HG02938 (cell line): ENCODE data around the gene SPATA1.
"Not testable (repeated sequence)": the region's sequence is repeated elsewhere in the genome, so short reads cannot be mapped to it uniquely, and the experiment has no call there.

Experiments
- ATAC-seq: cut with Tn5 transposase; IDR thresholded peaks from one replicate; pipeline ENCODE4 v1.9.1; 2021; ENCODE audit warnings: mild to moderate bottlenecking, moderate library complexity; ENCODE audit not compliant: unreplicated experiment

Gene SPATA1

DNA sequence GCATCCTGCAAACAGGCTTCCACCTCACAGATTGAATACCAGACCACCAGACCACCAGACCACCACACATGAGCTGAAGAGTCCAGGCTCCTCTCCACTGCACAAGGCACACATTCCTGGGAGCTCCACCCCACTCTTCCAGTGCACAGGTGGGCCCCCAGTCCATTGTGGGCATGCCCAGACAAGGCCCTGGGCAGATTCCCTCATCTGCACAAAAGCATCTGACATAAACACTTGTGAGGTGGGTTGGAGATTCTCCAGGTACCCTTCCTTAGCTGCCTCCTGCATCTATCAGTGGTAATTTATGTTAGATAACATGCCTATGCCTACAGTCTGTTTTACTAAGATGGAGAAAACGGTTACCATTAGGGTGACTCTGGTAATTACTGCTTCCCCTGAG lies 79.6 kb downstream of the SPATA1 start:
- ATAC-seq = no peak

DNA sequence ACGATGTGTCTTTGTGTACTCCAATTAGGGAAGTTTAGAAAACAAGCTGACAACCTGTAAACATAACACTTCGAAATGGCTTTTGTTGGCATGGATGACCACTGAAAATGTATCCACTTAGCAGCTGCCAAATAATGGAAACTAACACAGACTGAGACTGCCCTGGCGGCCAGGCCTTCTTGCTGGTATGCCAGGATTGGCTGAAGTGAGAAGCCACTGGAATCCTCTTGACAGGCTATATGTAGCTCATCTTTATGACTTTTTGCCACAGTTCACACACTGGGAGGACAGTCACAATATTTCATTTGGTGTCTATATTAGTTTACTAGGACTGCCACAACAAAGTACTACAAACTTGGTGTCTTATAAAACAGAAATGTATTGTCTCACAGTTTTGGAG lies 80.9 kb downstream of the SPATA1 start:
- no peak for ATAC-seq

DNA sequence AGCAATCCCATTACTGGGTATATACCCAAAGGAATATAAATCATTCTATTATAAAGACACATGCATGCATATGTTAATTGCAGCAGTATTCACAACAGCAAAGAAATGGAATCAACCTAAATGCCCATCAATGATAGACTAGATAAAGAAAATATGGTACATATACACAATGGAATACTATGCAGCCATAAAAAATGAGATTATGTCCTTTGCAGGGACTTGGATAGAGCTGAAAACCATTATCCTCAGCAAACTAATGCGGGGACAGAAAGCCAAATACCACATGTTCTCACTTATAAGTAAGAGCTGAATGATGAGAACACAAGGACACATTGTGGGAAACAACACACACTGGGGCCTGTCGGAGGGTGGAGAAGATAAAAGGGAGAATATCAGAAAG lies 88.8 kb downstream of the SPATA1 start:
- ATAC-seq = not testable (repeated sequence)

DNA sequence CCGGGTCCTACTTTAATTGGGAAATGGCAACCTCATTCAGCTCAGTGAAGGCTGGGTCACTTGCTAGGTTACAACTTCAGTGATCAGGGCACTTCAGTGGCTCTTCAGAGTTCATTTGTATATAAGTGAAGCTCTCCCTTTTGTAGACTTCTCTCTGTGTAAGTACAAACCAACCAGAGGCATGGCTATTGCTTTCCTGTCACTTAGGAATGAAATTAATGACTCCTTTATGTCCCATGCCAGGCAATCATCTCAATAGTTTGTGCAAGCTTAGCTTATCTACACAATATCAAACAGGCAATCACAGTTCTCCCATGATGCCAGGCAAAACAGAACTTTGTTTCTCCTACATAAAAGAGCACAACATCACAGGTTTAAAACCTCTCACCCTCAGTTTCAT lies 90.8 kb downstream of the SPATA1 start:
- no peak for ATAC-seq

DNA sequence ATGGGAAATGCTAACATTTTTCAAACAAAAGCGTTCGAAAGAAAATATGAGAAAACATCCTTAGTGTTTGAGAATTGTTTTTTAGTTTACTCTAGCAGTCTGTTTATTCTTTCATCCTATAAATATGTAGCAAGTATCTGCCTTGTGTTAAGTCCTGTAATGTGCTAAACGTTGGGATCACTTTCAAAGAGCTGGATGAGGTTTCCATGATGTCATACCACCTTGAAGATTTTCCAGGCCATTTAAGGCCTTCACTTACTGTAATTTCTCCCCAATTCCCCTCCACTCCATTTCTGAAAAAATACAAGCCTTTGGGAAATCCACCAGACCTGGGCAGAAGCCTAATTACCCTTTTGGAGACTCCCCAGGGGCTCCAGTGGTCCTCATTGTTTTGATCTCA lies 92.2 kb downstream of the SPATA1 start:
- no peak for ATAC-seq

DNA sequence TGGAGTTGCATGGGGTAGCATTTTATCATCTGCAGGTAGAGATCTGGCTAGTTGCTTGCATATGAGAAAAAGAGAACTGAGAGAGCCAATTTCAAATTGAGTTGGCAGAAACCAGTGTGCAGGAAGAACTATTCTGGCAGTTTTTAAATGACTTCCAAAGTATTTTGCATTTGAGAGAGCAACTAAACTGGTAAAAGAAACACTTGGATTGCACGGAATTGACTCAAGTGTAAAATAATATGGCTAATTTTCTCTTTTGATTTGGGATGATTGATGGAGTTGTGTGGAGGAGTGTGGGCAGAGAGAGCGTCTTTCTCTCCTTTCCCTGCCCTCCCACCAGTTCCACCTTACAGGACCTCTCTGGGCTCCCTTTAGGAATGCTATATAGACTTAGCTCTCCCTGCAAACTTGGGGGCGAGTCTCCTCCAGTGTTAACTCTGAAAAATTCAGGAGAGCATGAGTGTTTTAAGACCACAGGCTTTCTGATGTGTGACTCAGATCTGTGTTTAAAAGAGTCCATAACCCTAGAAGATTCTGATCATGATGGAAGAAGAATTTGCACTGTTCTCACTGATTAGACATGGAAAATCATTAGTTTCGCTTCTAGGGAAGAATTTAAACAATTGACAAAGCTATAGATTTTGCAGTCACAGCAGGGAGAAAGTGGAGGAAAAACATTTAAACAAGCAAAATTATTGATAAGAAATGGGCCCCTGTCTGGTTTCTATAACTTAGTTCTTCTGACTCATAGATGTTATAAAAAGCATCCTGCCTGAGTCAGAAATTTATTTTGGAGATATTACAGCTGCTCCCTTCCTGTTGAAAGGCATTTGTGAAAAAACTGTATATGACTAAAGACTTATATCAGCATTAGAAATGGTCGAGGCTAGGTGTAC lies 92.9 kb downstream of the SPATA1 start:
- ATAC-seq = peak; percentile 79

DNA sequence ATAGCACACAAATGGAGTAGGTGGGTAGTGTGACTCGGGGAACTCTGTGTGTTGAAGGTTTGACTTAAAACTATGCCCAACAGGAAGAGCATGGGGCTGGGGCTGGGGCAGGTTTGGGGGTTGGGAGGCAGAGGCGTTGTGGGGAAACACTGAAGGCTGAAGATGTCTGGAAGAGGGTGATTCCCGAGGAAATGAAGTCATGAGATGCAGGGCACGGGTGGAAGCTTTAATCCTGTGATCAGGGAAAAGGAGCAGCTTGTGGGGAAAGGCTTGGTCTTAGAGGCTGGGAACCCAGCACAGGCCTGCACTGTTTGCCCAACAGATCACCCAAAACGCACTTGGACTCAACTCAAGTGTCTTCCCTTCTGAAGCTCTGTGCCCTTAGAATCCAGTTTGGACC lies 94.6 kb downstream of the SPATA1 start:
- no peak for ATAC-seq

DNA sequence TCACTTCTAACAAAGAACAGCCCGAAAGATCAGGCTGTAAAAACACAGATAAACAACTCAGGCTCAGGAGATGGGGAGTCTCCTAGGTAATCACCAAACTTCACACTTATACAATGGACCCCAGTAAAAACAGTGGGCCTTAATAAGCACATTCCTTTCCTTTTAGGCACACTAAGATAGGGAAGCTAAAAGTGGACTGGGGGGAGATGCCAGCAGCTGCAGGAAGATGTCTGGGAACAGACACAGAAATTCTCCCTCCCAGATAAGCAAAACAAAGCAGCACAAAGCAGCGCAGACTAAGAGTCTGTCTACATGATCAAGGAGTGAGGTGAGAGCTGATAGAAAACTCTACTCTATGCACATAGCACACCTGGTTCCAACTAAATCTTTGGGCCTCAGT lies 97.0 kb downstream of the SPATA1 start:
- ATAC-seq = no peak

DNA sequence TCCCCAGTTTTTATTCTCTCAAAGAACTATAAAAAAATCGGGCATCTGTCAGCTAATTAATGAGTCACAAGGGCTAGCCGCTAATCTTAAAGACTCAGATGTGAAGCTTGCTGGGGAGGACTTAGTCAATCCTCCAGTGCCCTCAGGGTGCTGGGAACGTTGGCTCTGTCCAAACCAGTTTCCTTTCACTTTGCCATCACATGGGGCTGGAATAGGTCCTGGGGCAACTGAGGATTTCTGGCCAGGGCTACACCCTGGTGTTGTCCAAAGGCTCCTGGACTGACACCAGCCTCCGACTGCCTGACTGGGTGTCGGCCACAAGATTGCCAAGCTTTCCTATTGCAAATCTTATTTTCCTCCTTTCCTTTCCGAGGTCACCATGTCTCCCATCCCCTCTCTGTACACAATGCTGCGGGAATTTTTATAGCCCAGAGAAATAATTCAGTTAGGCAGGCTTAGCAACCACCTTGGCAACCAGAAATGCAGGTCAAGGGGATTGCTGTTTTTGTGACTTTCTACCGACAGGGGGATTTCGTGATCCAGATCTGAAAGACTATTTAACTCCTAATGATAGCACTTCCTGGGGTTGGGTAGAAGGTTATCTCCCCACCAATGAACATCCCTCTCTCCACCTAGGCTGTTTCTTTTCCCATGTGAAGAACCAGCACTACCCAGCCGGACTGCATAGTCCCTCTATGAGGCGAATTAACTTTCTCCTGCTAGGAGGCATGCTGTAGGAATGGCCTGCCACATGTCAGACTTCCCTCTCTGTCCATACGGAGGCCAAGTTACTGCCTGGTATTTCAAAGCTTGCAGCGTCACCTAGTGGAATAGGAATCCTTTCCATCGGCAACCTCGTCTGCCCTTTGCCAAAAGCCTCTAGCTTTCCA lies 98.0 kb downstream of the SPATA1 start:
- no peak for ATAC-seq

DNA sequence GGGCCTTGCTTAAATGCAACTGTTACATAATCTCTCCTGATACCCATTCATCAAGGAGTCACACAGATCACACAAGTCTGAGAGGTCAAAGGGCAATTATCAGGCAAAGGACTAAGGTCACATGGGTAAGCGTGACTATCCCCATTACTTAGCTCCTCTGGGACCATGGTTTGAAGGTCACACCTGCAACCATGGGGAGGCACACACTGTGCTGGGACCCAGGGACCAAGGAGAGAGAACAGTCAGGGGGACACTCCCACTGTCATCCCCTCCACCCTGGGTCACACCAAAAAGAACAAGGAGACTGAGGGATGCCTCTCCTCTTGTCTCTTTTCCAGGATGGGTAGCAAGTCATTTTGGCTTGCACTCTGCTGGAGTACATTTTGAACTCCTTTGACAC lies 99.0 kb downstream of the SPATA1 start:
- no peak for ATAC-seq

DNA sequence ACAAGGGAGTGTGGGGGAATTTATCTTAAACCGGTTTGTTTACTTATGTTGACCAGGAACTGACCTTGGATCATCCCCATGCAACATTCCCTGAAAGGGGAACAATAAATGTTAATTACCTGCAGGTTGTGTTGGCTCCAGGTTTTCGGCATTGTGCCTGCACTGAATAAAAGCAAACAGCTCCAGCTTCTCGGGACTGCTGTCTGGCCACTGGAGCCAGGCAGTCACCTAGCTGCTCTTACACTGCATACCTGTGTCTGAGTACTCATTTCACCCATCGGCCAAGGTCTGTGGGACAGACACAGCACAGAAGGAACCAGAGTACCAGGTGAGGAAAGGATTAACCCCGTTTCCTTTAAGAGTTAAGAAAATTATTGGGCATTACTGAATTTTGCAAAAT lies 100.8 kb downstream of the SPATA1 start:
- no peak for ATAC-seq

DNA sequence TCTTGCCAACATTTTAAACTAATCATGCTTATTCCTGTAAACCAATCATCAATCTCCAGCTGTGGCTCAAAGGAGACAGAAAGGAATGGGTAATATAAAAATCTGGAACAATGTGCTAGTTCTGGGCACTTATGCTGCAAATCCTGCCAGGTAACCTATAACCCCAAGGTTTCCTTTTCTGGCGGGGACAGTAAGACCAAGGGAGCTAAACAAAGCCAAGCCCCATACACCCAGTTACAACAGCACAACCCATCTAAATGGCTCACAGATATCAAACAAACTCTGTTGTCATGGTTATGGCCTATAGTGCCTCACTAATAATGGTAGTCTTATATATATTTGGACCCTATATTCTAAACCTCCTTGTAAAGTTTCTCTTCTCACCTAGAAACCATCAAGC lies 104.9 kb downstream of the SPATA1 start:
- ATAC-seq = no peak

DNA sequence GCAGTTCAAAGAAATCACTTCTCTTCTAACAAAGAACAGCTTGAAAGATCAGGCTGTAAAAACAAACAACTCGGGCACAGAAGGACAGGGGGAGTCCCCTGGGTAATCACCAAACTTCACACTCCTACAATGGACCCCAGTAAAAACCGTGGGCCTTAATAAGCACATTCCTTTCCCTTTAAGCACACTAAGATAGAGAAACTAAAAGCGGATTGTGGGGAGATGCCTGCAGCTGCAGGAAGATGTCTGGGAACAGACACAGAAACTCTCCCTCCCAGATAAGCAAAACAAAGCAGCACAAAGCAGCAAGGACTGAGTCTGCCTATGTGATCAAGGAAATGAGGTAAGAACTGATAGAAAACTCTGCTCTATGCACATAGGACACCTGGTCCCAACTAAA lies 105.6 kb downstream of the SPATA1 start:
- no peak for ATAC-seq

DNA sequence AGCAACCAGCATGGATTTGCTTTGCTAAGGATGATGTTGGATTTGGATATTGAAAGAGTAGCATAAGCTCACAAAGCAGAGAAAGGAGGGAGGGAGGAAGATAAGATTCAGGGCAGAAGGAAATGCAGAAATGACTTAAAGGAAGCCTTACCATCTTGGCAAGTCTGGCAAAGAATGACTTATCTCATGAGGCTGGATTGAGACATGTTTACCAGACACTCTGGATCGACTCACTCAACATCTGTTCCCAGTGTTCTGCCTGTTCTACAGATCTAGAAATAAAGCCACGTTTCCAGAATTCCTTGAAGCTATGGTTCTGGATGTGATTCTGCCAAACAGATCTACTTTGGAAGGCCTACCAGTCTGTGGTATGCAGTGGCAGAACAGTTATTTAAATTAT lies 106.8 kb downstream of the SPATA1 start:
- ATAC-seq = no peak

DNA sequence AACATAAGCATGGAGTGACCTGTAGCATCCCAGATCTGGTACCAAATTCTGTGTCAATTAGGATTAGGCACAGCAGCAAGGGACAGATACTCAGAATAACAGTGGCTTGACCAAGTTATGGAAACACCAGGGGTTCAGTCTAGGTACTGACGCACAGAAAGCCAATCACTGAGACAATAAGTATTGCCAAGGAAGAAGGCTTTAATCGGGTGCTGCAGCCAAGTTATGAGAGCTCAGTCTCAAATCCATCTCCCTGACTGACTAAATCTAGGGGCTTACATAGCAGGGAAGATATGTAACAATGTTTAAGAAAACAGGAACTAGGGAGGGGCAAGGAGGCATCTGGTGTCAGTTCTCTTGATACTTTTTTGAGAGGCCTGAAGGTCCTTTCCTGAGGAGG lies 107.7 kb downstream of the SPATA1 start:
- ATAC-seq = no peak

DNA sequence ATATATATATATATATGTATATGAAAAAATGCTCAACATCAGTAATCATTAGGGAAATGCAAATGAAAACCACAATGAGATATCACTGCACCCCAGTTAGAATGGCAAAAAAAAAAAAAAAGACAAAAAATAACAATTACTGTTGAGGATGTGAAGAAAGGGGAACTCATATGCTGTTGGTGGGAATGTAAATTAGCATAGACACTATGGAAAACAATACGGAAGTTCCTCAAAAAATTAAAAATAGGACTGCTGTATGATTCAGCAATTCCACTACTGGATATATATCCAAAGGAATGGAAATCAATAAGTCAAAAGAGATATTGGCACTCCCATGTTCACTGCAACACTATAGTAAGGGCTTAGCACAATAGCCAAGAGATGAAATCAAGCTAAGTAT lies 109.6 kb downstream of the SPATA1 start:
- no peak for ATAC-seq
